ENCODE data around the gene MS4A4A. TPM values are rescaled to one million over a fixed set of nuclear protein-coding genes. Genes with fewer than 3 reads are reported as not detected.

Gene MS4A4A
- total and polyA plus RNA-seq, 10 of the 15 experiments (the other 5 are each of a cell fraction or from before 2014, with no cell fraction given): 0.10 to 2.4 (median 0.68) TPM

- RAD21 ChIA-PET (ENCODE audit: unreplicated experiment): interaction anchor here (0.6 to 3.1 kb wide), 47 partner anchors 13 to 575 kb away, joined by 3 to 40 read pairs (median 4); partner anchors contain the start of genes MS4A1, MS4A3 and STX3
- intact Hi-C loops (cut with micrococcal nuclease; ENCODE audit: unreplicated experiment) (loop anchor here (1.0 to 10.0 kb wide), 7 partner anchors 58 to 497 kb away; no protein-coding TSS in a partner anchor), in situ Hi-C loops (cut with MboI) (loop anchor here (10.0 kb wide), 1 partner anchor 497 kb away; the partner anchor contains the start of gene STX3)
- FAIRE-seq (peak; percentile 95), DNase-seq (ENCODE audit: low read depth, low spot score) (peak; percentile 59), ATAC-seq (peak; percentile 96)
- WGBS (ENCODE audit: insufficient coverage, insufficient replicate concordance, low lambda C conversion rate, missing lambda C conversion rate): 24% methylated on average over 6 of the region's 6 CpGs
- no peak overlapping the region for H3K4me3 ChIP-seq
- POLR2A ChIA-PET: interaction anchor here (0.6 to 1.1 kb wide), 3 partner anchors 56 to 67 kb away, joined by 4 to 5 read pairs (median 4); no protein-coding TSS in a partner anchor
- H3K9me3 ChIP-seq (replicated peaks; ENCODE audit: control insufficient read depth, insufficient read depth, low read length): peaks cover 11% of the 10 kb centered on the region; the same call in 2 of the 3 replicates
- no peak overlapping the region for H3K4me2 ChIP-seq (ENCODE audit: control insufficient read depth, insufficient read depth)
- H3K27ac ChIP-seq (ENCODE audit: control insufficient read depth, insufficient read depth): no peak overlapping the region
- no peaks in the 10 kb centered on the region for H3K27me3 ChIP-seq (replicated peaks in 1 of 2; ENCODE audit: control insufficient read depth in 2 of 2, insufficient read depth in 2 of 2, low read length in 1 of 2)
- no peaks in the 10 kb centered on the region for H3K79me2 ChIP-seq (ENCODE audit: control insufficient read depth, insufficient read depth, low read length)
- H4K20me1 ChIP-seq (ENCODE audit: control insufficient read depth, insufficient read depth): no peaks in the 10 kb centered on the region
- CTCF ChIA-PET: interaction anchor here (0.6 to 3.3 kb wide), 98 partner anchors 9 to 662 kb away, joined by 3 to 66 read pairs (median 4); partner anchors contain the start of genes MS4A2, MS4A6A and TMEM109
- H3K9ac ChIP-seq (ENCODE audit: control insufficient read depth, insufficient read depth, low read length): no peak overlapping the region
- no peaks in the 10 kb centered on the region for H3K36me3 ChIP-seq (ENCODE audit: control insufficient read depth in 2 of 2, insufficient read depth in 2 of 2, low read length in 1 of 2)
- SMC1A ChIA-PET (ENCODE audit: uncharacterized antibody, unreplicated experiment): interaction anchor here (0.7 to 3.4 kb wide), 62 partner anchors 8 to 508 kb away, joined by 3 to 36 read pairs (median 5); partner anchors contain the start of genes CBLIF, MRPL16, MS4A6A and STX3
- BruUV-seq (replicated peaks): no TSS peak
- H2AFZ ChIP-seq (ENCODE audit: control insufficient read depth, low read depth, low read length): no peak overlapping the region
- no peaks in the 10 kb centered on the region for H3K4me1 ChIP-seq (ENCODE audit: control insufficient read depth, insufficient read depth, low read length)
- TF ChIP-seq YY1 (IDR thresholded peaks at IDR 0.05; ENCODE audit: low read depth, low read length): 0 out of 2 replicates have a peak, but pooled peaks have one; percentile 38
- peak; percentile 49; the same call in 1 of the 2 replicates for TF ChIP-seq FOXM1 (IDR thresholded peaks at IDR 0.05; ENCODE audit: low read depth, low read length)
- TF ChIP-seq CTCF (IDR thresholded peaks at IDR 0.05 in 2 of 3, conservative IDR thresholded peaks at IDR 0.05 in 1 of 3; ENCODE audit: control insufficient read depth in 2 of 3, extremely low read depth in 1 of 3, insufficient read depth in 1 of 3, low read depth in 3 of 3, low read length in 3 of 3): peak; percentile 63 to 78 (median 68)
- no peak for TF ChIP-seq BRCA1 (IDR thresholded peaks at IDR 0.05; ENCODE audit: low read depth, low read length)
- TF ChIP-seq RAD21 (IDR thresholded peaks at IDR 0.05; ENCODE audit: insufficient read depth, low read depth, low read length): peak; percentile 99
- peak; percentile 47; the same call in 1 of the 2 replicates for TF ChIP-seq RUNX3 (IDR thresholded peaks at IDR 0.05; ENCODE audit: low read length)
- no peak for TF ChIP-seq POLR2A (IDR thresholded peaks at IDR 0.05; ENCODE audit: low read depth, low read length)
- TF ChIP-seq POU2F2 (IDR thresholded peaks at IDR 0.05; ENCODE audit: borderline replicate concordance, low read depth, low read length): peak; percentile 51; the same call in 1 of the 3 replicates
- TF ChIP-seq E4F1 (IDR thresholded peaks at IDR 0.05; ENCODE audit: borderline replicate concordance, partially characterized antibody): no peak
- TF ChIP-seq NBN (IDR thresholded peaks at IDR 0.05): no peak
- TF ChIP-seq SMARCA5 (IDR thresholded peaks at IDR 0.05): peak; percentile 47; the same call in 1 of the 2 replicates
- TF ChIP-seq NR2F1 (conservative IDR thresholded peaks at IDR 0.05): no peak
- TF ChIP-seq IKZF1 (conservative IDR thresholded peaks at IDR 0.05): no peak
- TF ChIP-seq TARDBP (IDR thresholded peaks at IDR 0.05; ENCODE audit: borderline replicate concordance): no peak
- TF ChIP-seq SMC3 (IDR thresholded peaks at IDR 0.05; ENCODE audit: borderline replicate concordance, low read length): peak; percentile 90
- no peak for TF ChIP-seq RCOR1 (conservative IDR thresholded peaks at IDR 0.05; ENCODE audit: low read depth, low read length)
- no peak for TF ChIP-seq ZNF207 (IDR thresholded peaks at IDR 0.05; ENCODE audit: borderline replicate concordance)
- TF ChIP-seq ETV6 (conservative IDR thresholded peaks at IDR 0.05 in 1 of 2, IDR thresholded peaks at IDR 0.05 in 1 of 2; ENCODE audit: borderline replicate concordance in 1 of 2, low read depth in 1 of 2): no peak
- no peak for TF ChIP-seq ATF3 (IDR thresholded peaks at IDR 0.05; ENCODE audit: borderline replicate concordance, extremely low read depth, low read depth, low read length)
- TF ChIP-seq LARP7 (IDR thresholded peaks at IDR 0.05): no peak
Observed at GRCh38 chr11:60251485-60252212, 28.8 kb upstream of the MS4A4A start.

Data from GM12878 (cell line).